Glutamatergic neuron (in vitro differentiated cells): Measurements from ENCODE around the gene PDC. TPM values are rescaled to one million over a fixed set of nuclear protein-coding genes. Genes with fewer than 3 reads are reported as not detected.

Experiments
- DNase-seq: peaks from one replicate; pipeline ENCODE4 v3.0.0; 2022
- H3K27ac Mint-ChIP-seq: one replicate; pipeline ENCODE4 v1.8.0; 2020; ENCODE audit warnings: mild to moderate bottlenecking, mixed read lengths, inconsistent platforms; ENCODE audit not compliant: unreplicated experiment
- H3K27me3 Mint-ChIP-seq: one replicate; pipeline ENCODE4 v1.8.0; 2020; ENCODE audit warnings: mild to moderate bottlenecking, moderate library complexity, mixed read lengths, inconsistent platforms; ENCODE audit not compliant: unreplicated experiment
- H3K36me3 Mint-ChIP-seq: one replicate; pipeline ENCODE4 v1.8.0; 2020; ENCODE audit warnings: mild to moderate bottlenecking, mixed read lengths, inconsistent platforms; ENCODE audit not compliant: unreplicated experiment
- H3K4me1 Mint-ChIP-seq: one replicate; pipeline ENCODE4 v1.8.0; 2020; ENCODE audit warnings: mild to moderate bottlenecking, low read depth, mixed read lengths, inconsistent platforms; ENCODE audit not compliant: unreplicated experiment
- H3K4me3 Mint-ChIP-seq: one replicate; pipeline ENCODE4 v1.8.0; 2020; ENCODE audit warnings: mild to moderate bottlenecking, mixed read lengths, inconsistent platforms; ENCODE audit not compliant: unreplicated experiment
- H3K9me3 Mint-ChIP-seq: one replicate; pipeline ENCODE4 v1.8.0; 2020; ENCODE audit warnings: mild to moderate bottlenecking, moderate library complexity, mixed read lengths, inconsistent platforms; ENCODE audit not compliant: unreplicated experiment
- total RNA-seq: library from RNA; stranded (reverse); fragmentation: NEBNext Ultra II Directional; extraction: Animal tissue kit (Norgen Biotek cat#: 25700); gene quantifications from one replicate; pipeline ENCODE4 v1.2.1, GENCODE V29; 2021; ENCODE audit not compliant: unreplicated experiment
- TF ChIP-seq, protein P1 (sequence below): fragments of 200-600 bp; sonication (generic); IDR thresholded peaks from one replicate; pipeline ENCODE4 v1.5.0; 2021; ENCODE audit not compliant: partially characterized antibody, unreplicated experiment

Gene PDC
- total RNA-seq, 1 donor from 2014 or later = not detected

DNA sequence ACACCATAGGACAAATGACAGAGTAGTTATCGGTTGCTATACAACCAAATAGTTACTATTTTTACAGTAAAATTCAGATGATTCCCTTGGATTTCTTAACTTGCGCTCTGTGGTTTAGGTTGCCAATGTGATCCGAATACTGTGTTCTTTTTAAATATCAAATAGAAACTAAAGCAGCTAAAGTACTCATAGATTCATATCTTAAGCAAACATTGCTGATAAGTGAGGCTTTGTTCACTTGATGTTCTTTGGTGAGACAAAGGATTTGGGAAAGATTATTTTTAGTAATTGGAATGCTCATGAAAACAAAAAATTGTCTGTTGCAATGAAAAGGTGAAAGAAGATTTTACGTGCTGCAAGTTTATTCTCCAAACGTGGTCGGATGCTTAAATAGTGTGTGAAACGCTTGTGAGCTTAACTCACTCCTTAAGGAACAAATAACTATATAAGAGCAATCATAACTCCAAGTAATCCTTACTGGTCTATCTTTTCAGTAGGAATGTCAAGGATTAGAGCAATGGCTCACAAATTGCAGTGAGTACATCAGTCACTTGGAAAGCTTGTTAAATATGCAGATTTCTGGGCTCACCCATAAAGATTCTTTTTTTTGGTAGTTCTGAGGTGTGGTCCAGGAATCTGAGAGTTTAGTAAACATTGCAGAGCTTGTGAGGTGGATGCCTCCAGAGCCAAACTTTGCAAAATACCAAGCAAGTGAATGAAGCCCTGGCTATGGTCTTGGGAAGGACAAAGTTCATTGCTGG is 31.8 kb upstream of the PDC start:
- Mint-ChIP-seq H3K27ac (no peak overlapping the region), H3K4me1 (no peaks in the 10 kb centered on the region), H3K9me3 (no peaks in the 10 kb centered on the region), H3K27me3 (no peaks in the 10 kb centered on the region), H3K36me3 (no peaks in the 10 kb centered on the region), H3K4me3 (no peak overlapping the region)
- no peak for DNase-seq
- TF ChIP-seq, protein P1, sequence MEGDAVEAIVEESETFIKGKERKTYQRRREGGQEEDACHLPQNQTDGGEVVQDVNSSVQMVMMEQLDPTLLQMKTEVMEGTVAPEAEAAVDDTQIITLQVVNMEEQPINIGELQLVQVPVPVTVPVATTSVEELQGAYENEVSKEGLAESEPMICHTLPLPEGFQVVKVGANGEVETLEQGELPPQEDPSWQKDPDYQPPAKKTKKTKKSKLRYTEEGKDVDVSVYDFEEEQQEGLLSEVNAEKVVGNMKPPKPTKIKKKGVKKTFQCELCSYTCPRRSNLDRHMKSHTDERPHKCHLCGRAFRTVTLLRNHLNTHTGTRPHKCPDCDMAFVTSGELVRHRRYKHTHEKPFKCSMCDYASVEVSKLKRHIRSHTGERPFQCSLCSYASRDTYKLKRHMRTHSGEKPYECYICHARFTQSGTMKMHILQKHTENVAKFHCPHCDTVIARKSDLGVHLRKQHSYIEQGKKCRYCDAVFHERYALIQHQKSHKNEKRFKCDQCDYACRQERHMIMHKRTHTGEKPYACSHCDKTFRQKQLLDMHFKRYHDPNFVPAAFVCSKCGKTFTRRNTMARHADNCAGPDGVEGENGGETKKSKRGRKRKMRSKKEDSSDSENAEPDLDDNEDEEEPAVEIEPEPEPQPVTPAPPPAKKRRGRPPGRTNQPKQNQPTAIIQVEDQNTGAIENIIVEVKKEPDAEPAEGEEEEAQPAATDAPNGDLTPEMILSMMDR = no peak

DNA sequence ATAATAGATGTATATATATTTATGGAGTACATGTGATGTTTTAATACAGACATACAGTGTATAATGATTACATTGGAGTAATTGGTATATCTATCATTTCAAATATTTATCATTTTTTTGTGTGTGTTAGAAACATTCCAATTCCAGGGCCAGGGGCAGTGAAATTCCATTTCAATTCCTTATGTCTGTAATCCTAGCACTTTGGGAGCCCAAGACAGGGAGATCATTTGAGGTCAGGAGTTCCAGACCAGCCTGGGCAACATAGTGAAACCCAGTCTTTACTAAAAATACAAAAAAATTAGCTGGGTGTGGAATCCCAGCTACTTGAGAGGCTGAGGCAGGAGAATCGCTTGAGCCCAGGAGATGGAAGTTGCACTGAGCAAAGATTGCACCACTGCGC is 30.4 kb upstream of the PDC start:
- Mint-ChIP-seq H3K4me1 (no peaks in the 10 kb centered on the region), H3K27me3 (no peaks in the 10 kb centered on the region), H3K36me3 (no peaks in the 10 kb centered on the region), H3K9me3 (no peaks in the 10 kb centered on the region), H3K4me3 (no peak overlapping the region), H3K27ac (no peak overlapping the region)
- no peak for DNase-seq
- TF ChIP-seq, protein P1 = no peak

DNA sequence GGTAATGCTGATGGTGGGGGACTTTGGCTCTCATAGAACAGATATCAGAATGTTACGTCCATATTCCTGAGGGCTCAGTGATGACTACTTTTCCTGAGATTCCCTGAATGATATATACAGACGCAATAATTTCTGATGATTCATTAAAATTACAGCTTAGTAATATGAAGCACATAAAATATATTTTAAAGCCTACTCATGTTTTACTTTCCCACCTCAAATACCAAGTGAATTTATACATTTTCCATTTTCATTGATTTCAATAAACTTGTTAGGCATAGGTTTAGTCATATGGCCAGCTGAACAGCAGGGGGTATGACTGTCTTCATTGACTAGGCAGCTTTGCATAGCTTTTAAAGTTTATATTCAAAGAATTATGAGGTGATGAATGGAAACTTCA is 26.2 kb upstream of the PDC start:
- no peak for DNase-seq
- no peaks in the 10 kb centered on the region for H3K36me3 Mint-ChIP-seq
- no peak overlapping the region for H3K27ac Mint-ChIP-seq
- TF ChIP-seq, protein P1 = no peak
- H3K27me3 Mint-ChIP-seq = no peaks in the 10 kb centered on the region
- H3K4me3 Mint-ChIP-seq = no peak overlapping the region
- H3K9me3 Mint-ChIP-seq = no peaks in the 10 kb centered on the region
- no peaks in the 10 kb centered on the region for H3K4me1 Mint-ChIP-seq

DNA sequence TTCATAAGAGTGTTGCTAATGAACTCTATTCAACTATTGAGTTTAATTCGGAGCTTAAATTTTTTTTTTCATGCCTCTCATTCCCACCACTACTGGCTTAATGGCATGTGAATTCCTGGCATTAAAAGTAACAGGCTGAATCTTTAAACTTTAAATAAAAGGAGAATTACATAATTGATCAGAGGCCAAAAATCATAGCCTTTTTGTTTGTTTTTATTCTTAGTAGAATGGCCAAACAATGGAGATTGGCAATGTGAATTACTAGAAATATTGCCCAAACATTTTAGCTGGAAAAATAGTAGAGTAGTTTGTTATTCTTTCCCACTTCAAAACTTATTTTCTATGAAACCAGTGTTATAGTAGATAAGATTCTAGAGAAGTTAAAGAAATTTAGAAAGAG is 25.1 kb upstream of the PDC start:
- no peak for DNase-seq
- no peak overlapping the region for H3K27ac Mint-ChIP-seq
- TF ChIP-seq, protein P1 = no peak
- no peaks in the 10 kb centered on the region for H3K9me3 Mint-ChIP-seq
- no peak overlapping the region for H3K4me3 Mint-ChIP-seq
- no peaks in the 10 kb centered on the region for H3K36me3 Mint-ChIP-seq
- H3K4me1 Mint-ChIP-seq = no peaks in the 10 kb centered on the region
- H3K27me3 Mint-ChIP-seq = no peaks in the 10 kb centered on the region

DNA sequence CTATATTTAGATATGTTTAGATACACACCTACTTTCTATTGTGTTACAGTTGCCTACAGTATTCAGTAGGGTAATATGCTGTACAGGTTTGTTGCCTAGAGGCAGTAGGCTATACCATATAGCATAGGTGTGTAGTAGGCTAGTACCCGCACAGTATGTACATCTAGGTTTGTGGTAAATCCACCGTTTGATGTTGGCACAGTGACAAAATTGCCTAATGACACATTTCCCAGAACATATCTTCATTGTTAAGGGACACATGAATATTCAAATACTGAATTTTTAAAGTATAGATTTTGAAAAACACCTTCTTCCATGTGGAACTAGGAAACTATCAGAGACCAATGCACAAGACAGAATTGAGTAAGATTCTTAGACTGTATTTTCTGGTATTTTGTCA is 22.6 kb upstream of the PDC start:
- Mint-ChIP-seq H3K4me1 (no peaks in the 10 kb centered on the region), H3K27me3 (no peaks in the 10 kb centered on the region), H3K4me3 (no peak overlapping the region), H3K9me3 (no peaks in the 10 kb centered on the region), H3K27ac (no peak overlapping the region), H3K36me3 (no peaks in the 10 kb centered on the region)
- TF ChIP-seq, protein P1 = no peak
- DNase-seq = no peak
